H9 (cell line): ENCODE measurements around the gene RIMBP2. TPM values are rescaled to one million over a fixed set of nuclear protein-coding genes. Genes with fewer than 3 reads are reported as not detected.

Experiments used
- DNase-seq: peaks from one replicate; pipeline ENCODE4 v3.0.0-alpha.2; 2017
- H2AFZ ChIP-seq: one replicate; pipeline ENCODE4 v1.6.1; 2013; ENCODE audit warnings: mild to moderate bottlenecking, low read length, control low read depth, moderate library complexity
- H2AK5ac ChIP-seq: 2 replicates; pipeline ENCODE4 v1.6.1; 2013; ENCODE audit warnings: low read length, control low read depth, mixed read lengths; ENCODE audit not compliant: insufficient read length
- H2BK120ac ChIP-seq: one replicate; pipeline ENCODE4 v1.6.1; 2013; ENCODE audit warnings: low read depth, mild to moderate bottlenecking, low read length, control low read depth, inconsistent platforms; ENCODE audit not compliant: poor library complexity, severe bottlenecking
- H2BK12ac ChIP-seq: 2 replicates; pipeline ENCODE4 v1.6.1; 2013; ENCODE audit warnings: low read length, control low read depth, mixed read lengths, low read depth; ENCODE audit not compliant: insufficient read length
- H2BK15ac ChIP-seq: 2 replicates; pipeline ENCODE4 v1.6.1; 2013; ENCODE audit warnings: low read depth, low read length, control low read depth
- H2BK20ac ChIP-seq: one replicate; pipeline ENCODE4 v1.6.1; 2013; ENCODE audit warnings: low read depth, mild to moderate bottlenecking, low read length, control low read depth, inconsistent platforms; ENCODE audit not compliant: poor library complexity, severe bottlenecking
- H2BK5ac ChIP-seq: 2 replicates; pipeline ENCODE4 v1.6.1; 2013; ENCODE audit warnings: low read length, control low read depth, mixed read lengths; ENCODE audit not compliant: insufficient read length
- H3K14ac ChIP-seq: 2 replicates; pipeline ENCODE4 v1.6.1; 2013; ENCODE audit warnings: low read length, control low read depth; ENCODE audit not compliant: insufficient read depth
- H3K18ac ChIP-seq: 2 replicates; pipeline ENCODE4 v1.6.1; 2013; ENCODE audit warnings: low read depth, mild to moderate bottlenecking, mixed read lengths, low read length, control low read depth; ENCODE audit not compliant: insufficient read length
- H3K23ac ChIP-seq: 2 replicates; pipeline ENCODE4 v1.6.1; 2013; ENCODE audit warnings: low read length, control low read depth, mixed read lengths, low read depth; ENCODE audit not compliant: insufficient read length
- H3K23me2 ChIP-seq: 2 replicates; pipeline ENCODE4 v1.6.1; 2013; ENCODE audit warnings: low read depth, mild to moderate bottlenecking, mixed read lengths, low read length, control low read depth; ENCODE audit not compliant: insufficient read length, poor library complexity, severe bottlenecking
- H3K27ac ChIP-seq: 2 replicates; pipeline ENCODE4 v1.5.1; 2013; ENCODE audit warnings: low read length, control low read depth, mixed read lengths, low read depth; ENCODE audit not compliant: insufficient read length
- H3K27me3 ChIP-seq: 2 replicates; pipeline ENCODE4 v1.6.1; 2013; ENCODE audit warnings: low read length, control low read depth, inconsistent platforms; ENCODE audit not compliant: insufficient read depth
- H3K4ac ChIP-seq: 2 replicates; pipeline ENCODE4 v1.6.1; 2013; ENCODE audit warnings: low read depth, mild to moderate bottlenecking, control low read depth, inconsistent platforms, low read length, moderate library complexity
- H3K4me1 ChIP-seq: 2 replicates; pipeline ENCODE4 v1.6.1; 2013; ENCODE audit warnings: low read length, control low read depth, inconsistent platforms; ENCODE audit not compliant: insufficient read depth
- H3K4me2 ChIP-seq: 2 replicates; pipeline ENCODE4 v1.6.1; 2013; ENCODE audit warnings: low read length, control low read depth, mixed read lengths; ENCODE audit not compliant: insufficient read length, insufficient read depth
- H3K56ac ChIP-seq: 2 replicates; pipeline ENCODE4 v1.6.1; 2013; ENCODE audit warnings: low read depth, mild to moderate bottlenecking, mixed read lengths, low read length, control low read depth; ENCODE audit not compliant: insufficient read length
- H3K79me1 ChIP-seq: 2 replicates; pipeline ENCODE4 v1.6.1; 2013; ENCODE audit warnings: low read depth, mild to moderate bottlenecking, moderate library complexity, low read length, control low read depth, inconsistent platforms; ENCODE audit not compliant: insufficient read depth, poor library complexity, severe bottlenecking
- H3K79me2 ChIP-seq: 2 replicates; pipeline ENCODE4 v1.6.1; 2013; ENCODE audit warnings: low read length, control low read depth, inconsistent platforms; ENCODE audit not compliant: insufficient read depth
- H3K9ac ChIP-seq: 2 replicates; pipeline ENCODE4 v1.6.1; 2013; ENCODE audit warnings: low read length, control low read depth, mixed read lengths; ENCODE audit not compliant: insufficient read length; ENCODE audit errors: extremely low read depth
- H3K9me3 ChIP-seq: one replicate; pipeline ENCODE4 v1.6.1; 2013; ENCODE audit warnings: low read depth, low read length, inconsistent platforms; ENCODE audit not compliant: control insufficient read depth
- H3T11ph ChIP-seq: one replicate; pipeline ENCODE4 v1.6.1; 2013; ENCODE audit warnings: mild to moderate bottlenecking, low read length, control low read depth, inconsistent platforms
- H4K20me1 ChIP-seq: one replicate; pipeline ENCODE4 v1.6.1; 2013; ENCODE audit not compliant: control insufficient read depth, insufficient read length, insufficient read depth
- H4K5ac ChIP-seq: 2 replicates; pipeline ENCODE4 v1.6.1; 2013; ENCODE audit warnings: low read depth, mild to moderate bottlenecking, mixed read lengths, low read length, control low read depth; ENCODE audit not compliant: insufficient read length
- H4K8ac ChIP-seq: replicated peaks from 2 replicates; pipeline ENCODE4 v1.6.1; 2013; ENCODE audit warnings: low read length, control low read depth, mixed read lengths, low read depth; ENCODE audit not compliant: insufficient read length
- H4K91ac ChIP-seq: 2 replicates; pipeline ENCODE4 v1.6.1; 2013; ENCODE audit warnings: low read depth, mild to moderate bottlenecking, moderate library complexity, mixed read lengths, low read length, control low read depth; ENCODE audit not compliant: insufficient read length
- H3K27ac Mint-ChIP-seq, 3 experiments: 2 replicates in 2 of 3; 3 replicates in 1 of 3; pipeline ENCODE4 v1.8.0; 2020 to 2021; ENCODE audit warnings: mixed read lengths in 3 of 3, mild to moderate bottlenecking in 1 of 3, moderate library complexity in 1 of 3
- H3K27me3 Mint-ChIP-seq: 2 replicates; pipeline ENCODE4 v1.8.0; 2021; ENCODE audit warnings: low read depth, mild to moderate bottlenecking, moderate library complexity, mixed read lengths
- H3K36me3 Mint-ChIP-seq, 3 experiments: 2 replicates in 2 of 3; 3 replicates in 1 of 3; pipeline ENCODE4 v1.8.0; 2020 to 2021; ENCODE audit warnings: low read depth in 3 of 3, mixed read lengths in 3 of 3; ENCODE audit not compliant: insufficient read depth in 1 of 3
- H3K4me1 Mint-ChIP-seq, 2 experiments: 2 replicates each; pipeline ENCODE4 v1.8.0; 2020; ENCODE audit warnings: mixed read lengths in 2 of 2
- H3K4me3 Mint-ChIP-seq, 2 experiments: 2 replicates in 1 of 2; 3 replicates in 1 of 2; pipeline ENCODE4 v1.8.0; 2020 to 2021; ENCODE audit warnings: mild to moderate bottlenecking in 2 of 2, mixed read lengths in 2 of 2, moderate library complexity in 1 of 2
- H3K9me3 Mint-ChIP-seq, 2 experiments: 2 replicates in 1 of 2; 3 replicates in 1 of 2; pipeline ENCODE4 v1.8.0; 2020; ENCODE audit warnings: mild to moderate bottlenecking in 2 of 2, mixed read lengths in 2 of 2, moderate library complexity in 1 of 2
- CTCF ChIP-seq: fragments of 200-600 bp; sonication (generic); conservative IDR thresholded peaks from 3 replicates; pipeline ENCODE4 v1.8.0; 2021; ENCODE audit warnings: antibody characterized with exemption, mild to moderate bottlenecking
- WGBS: extraction: QIAGEN DNeasy Blood & Tissue Kit; methylation state at CpG from one replicate; pipeline ENCODE4 v1.1.7; 2013; ENCODE audit warnings: missing lambda C conversion rate, low lambda C conversion rate, mixed read lengths; ENCODE audit not compliant: insufficient read length; ENCODE audit errors: extremely low coverage; 5-methylcytosine and 5-hydroxymethylcytosine counted together
- total RNA-seq: library from RNA; stranded (reverse); gene quantifications from 2 replicates; pipeline ENCODE4 v1.2.1, GENCODE V29; 2021

The RIMBP2 gene
- total RNA-seq, 1 experiment from 2014 or later = 0.70 TPM

GRCh38 chr12:130364578-130364977, 351.5 kb downstream of the RIMBP2 start:
- no peak overlapping the region for H3K4me2 ChIP-seq
- H3K79me1 ChIP-seq = no peaks in the 10 kb centered on the region
- H3K14ac ChIP-seq = no peak overlapping the region
- TF ChIP-seq CTCF = no peak
- H3K56ac ChIP-seq = no peak overlapping the region
- Mint-ChIP-seq H3K27ac (no peak overlapping the region), H3K9me3 (no peaks in the 10 kb centered on the region), H3K36me3 (no peaks in the 10 kb centered on the region), H3K4me1 (no peaks in the 10 kb centered on the region), H3K27me3 (peaks cover 43% of the 10 kb centered on the region), H3K4me3 (no peak overlapping the region)
- H3K9ac ChIP-seq = no peak overlapping the region
- H3K27me3 ChIP-seq = no peaks in the 10 kb centered on the region
- no peak overlapping the region for H2AFZ ChIP-seq
- no peak overlapping the region for H3K4ac ChIP-seq
- no peak overlapping the region for H3K27ac ChIP-seq
- no peaks in the 10 kb centered on the region for H3K23me2 ChIP-seq
- no peaks in the 10 kb centered on the region for H3K9me3 ChIP-seq
- H2BK20ac ChIP-seq = no peak overlapping the region
- H3T11ph ChIP-seq = no peak overlapping the region
- H4K20me1 ChIP-seq = no peaks in the 10 kb centered on the region
- H2BK5ac ChIP-seq = no peak overlapping the region
- H2BK12ac ChIP-seq = no peak overlapping the region
- H4K91ac ChIP-seq = no peak overlapping the region
- H3K4me1 ChIP-seq = no peaks in the 10 kb centered on the region
- H3K79me2 ChIP-seq = no peaks in the 10 kb centered on the region
- WGBS = no CpG with 5 or more reads among the region's 2 CpGs
- H2BK15ac ChIP-seq = no peak overlapping the region
- H2BK120ac ChIP-seq = no peak overlapping the region
- no peak overlapping the region for H3K23ac ChIP-seq
- DNase-seq = no peak
- no peak overlapping the region for H4K8ac ChIP-seq
- no peak overlapping the region for H3K18ac ChIP-seq
- H2AK5ac ChIP-seq = no peak overlapping the region
- H4K5ac ChIP-seq = no peak overlapping the region
